ENCODE data around the gene ANK2.

ANK2 gene

DNA sequence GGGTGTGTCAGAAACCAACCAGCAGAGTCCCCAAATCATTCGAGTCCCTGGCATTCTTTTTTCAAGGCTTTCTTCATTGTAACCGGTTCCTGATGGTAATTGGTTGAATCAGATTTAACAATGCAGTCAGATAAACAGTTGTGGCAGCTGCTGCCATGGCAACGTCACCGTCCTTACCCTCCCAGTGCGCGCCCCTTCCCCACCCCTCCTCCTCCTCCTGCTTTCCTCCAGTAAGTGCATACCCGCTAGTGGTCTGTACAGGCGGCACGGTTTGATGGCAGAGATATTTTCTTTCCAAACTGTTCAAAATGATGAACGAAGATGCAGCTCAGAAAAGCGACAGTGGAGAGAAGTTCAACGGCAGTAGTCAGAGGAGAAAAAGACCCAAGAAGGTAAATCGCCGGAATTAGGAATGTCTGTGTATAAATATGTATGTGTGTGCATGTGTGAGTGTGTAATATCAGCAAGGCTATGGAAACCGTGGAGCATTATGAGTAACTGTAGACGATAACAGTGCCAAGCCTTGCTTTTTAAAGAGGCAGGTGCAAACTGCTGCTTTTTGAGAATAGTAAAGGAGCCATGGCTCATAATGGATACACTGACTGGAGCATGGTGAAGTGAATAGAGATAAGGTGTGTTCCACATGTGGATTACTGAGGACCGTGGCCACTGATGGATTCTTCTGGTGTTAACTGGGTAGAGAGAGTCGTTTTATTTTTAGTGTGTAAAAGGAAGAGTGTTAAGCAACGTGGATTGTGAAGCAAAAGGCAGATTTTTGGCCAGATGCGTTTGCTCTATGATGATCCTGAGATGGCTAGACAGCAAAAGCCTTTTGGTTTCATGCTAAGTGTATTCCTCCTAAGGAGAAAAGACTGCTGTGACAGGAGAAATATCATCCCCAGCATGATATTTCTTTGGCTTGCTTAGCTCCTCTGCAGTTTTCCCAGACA lies at the start of gene ANK2:
Gene ANK2 (plus strand): TSS at position 233 of the 950 bp plus-strand sequence. CDS start 76 bp downstream, at position 309.
- peak; percentile 71 for DNase-seq (ENCODE audit: low read depth, low spot score)

- no peak for DNase-seq (ENCODE audit: low read depth, low spot score)
These were observed 45.6 kb upstream of the ANK2 start for GRCh38 chr4:113003841-113004240.

DNA sequence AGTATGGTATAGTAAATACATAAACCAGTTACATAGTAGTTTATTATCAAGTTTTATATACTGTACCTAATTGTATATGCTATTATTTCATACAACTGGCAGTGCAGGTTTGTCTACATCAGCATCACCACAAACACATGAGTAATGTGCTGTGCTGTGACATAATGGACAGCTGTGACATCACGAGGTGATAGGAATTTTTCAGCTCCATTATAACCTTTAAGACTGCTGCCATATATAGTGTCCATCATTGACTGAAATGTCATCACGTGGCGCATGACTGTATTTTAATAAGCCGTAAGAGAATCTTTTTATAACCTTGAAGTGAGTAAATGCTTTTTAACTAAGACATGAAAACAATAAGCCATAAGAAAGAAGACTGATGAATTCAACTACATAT lies 44.8 kb upstream of the ANK2 start:
- DNase-seq (ENCODE audit: low read depth, low spot score), result no peak

DNA sequence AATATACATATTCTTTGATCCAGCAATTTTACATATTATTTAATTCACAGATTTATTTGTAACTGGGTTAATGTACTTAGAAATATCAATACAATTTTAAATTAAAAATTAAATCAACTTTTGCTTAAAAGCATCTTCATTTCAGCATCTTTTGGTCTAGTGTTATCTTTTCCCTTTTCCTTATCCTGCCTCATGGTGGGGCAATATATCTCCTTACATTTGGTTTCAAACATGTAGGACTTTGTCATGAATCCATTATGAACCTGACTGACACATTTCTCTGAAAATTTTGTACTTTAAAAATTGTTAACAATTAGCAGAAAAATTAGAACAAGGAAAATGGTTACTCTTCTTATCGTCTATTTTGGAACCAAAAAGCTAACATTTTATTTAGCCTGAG lies 42.8 kb upstream of the ANK2 start:
- no peak for DNase-seq (ENCODE audit: low read depth, low spot score)

DNA sequence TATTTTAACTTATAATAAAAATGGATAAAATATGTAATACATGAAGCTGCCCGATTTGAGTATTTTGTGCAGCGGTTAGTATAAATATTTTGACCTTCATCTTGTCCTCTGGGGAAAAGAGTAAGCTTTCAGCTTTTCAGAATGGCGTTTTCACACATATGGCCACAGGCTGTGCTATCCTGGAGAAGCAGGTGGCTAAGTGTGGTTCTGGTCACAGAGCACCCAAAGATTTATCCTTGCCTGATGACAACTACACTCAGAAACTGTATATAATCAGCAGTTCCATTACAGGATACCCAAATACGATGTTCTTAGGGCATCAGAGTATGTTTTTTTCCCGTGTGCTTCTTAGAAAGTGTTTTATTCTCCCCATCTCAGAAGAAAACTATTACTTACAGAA lies 42.3 kb upstream of the ANK2 start:
- no peak for DNase-seq (ENCODE audit: low read depth, low spot score)

GRCh38 chr4:113008135-113008534 lies 41.3 kb upstream of the ANK2 start:
- DNase-seq (ENCODE audit: low read depth, low spot score), result no peak

DNA sequence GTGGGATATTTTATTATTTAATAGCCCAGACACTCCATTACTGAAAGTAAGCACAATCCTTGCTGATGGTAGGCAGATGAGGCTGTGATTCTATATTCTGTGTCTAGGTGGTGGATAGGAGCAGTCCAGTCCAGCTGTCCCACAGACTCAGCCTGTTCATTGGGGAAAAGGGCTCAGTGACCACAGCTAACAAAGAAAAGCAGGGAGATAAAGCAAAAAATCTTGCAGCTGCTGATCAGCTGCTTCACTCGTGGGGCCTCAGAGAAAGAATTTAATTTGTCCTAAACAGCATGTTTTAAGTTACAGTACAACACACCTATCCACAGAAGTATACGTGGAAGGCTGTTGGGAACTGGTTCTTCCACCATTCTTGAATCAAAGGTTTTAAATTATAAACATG lies 40.7 kb upstream of the ANK2 start:
- DNase-seq (ENCODE audit: low read depth, low spot score), result no peak

DNA sequence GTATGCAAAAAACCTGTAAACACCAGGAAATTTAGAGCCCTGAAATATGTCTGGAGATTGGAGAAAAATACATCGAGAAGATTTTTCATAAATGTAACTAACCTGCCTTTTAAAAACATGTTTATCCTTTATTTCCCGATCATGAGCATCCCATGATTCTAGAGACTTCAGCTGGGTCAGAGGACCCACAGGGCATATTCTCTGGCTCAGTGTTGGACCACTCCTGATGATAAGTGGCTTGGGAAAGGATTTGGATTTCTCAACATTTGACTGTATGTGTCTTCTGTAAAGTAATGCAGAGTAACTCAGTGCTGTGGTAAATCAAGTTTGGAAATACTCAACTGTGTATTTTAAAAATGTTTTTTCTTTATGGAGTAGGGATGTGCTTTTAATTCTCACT lies 40.0 kb upstream of the ANK2 start:
- DNase-seq (ENCODE audit: low read depth, low spot score), result no peak

GRCh38 chr4:113012122-113012725 lies 37.2 kb upstream of the ANK2 start:
- DNase-seq (ENCODE audit: low read depth, low spot score), result no peak

- DNase-seq (ENCODE audit: low read depth, low spot score), result no peak
These were observed 36.7 kb upstream of the ANK2 start for GRCh38 chr4:113012786-113013185.

GRCh38 chr4:113013751-113014150 lies 35.7 kb upstream of the ANK2 start:
- no peak for DNase-seq (ENCODE audit: low read depth, low spot score)

GRCh38 chr4:113016377-113016776 lies 33.1 kb upstream of the ANK2 start:
- no peak for DNase-seq (ENCODE audit: low read depth, low spot score)

DNA sequence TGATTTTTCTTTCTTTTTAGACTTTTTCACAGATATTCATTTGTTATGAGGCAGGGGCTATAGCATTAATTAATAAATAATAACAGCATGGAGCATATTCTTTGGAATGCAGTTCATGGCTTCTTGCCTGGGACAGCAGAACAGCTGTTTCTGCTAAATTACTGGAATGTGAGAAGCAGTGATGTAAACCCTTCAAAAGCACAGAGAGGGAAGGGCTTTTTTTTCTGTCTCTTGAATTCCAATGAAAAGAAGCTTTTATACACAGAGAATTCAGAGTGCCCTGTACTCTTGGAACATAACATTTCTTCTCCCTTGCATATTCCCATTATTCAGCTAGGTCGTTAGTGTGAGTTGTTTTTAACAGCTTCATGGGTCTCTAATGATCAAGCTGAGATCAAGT lies 28.5 kb upstream of the ANK2 start:
- DNase-seq (ENCODE audit: low read depth, low spot score), result no peak

- no peak for DNase-seq (ENCODE audit: low read depth, low spot score)
These were observed 25.1 kb upstream of the ANK2 start for GRCh38 chr4:113024388-113024787.

DNA sequence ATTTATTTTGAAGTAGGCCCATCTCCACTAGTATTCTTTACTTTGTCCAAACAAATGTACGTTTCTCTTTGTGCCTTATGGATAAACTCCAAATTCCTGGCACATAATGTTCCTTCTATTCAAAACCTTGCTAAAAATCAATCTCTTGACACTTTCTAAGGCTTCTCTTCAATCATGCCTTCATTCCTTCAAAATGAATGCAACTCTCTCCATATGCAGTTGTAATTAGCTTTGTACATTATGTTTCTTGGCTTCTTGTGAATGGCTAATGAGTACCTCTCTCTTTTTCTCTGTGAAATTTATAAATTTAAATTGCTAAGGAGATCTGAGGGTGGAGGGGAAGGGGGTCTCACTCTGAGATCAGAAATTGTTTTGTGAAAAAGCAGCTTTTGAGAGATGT lies 24.0 kb upstream of the ANK2 start:
- no peak for DNase-seq (ENCODE audit: low read depth, low spot score)

DNA sequence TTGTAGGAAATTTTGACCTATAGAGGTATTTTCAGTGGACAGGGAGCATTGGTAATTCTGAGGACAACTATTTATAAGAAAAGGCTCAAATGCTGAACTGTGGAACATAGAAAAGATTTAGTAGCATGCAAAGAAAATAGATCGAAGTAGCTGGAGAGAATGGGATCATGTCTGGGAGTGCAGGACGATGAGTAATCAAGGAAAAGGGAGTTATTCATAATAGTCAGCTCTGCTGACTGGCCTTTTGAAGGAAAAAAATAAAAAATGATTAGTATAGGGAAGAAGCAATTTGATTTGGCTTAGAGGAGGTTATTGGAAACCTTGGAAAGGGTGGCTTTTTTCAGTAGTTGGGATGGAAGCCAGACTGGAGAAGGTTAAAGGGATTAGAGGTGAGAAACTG lies 22.9 kb upstream of the ANK2 start:
- no peak for DNase-seq (ENCODE audit: low read depth, low spot score)

- DNase-seq (ENCODE audit: low read depth, low spot score), result no peak
These were observed 21.4 kb upstream of the ANK2 start for GRCh38 chr4:113028074-113028473.

DNA sequence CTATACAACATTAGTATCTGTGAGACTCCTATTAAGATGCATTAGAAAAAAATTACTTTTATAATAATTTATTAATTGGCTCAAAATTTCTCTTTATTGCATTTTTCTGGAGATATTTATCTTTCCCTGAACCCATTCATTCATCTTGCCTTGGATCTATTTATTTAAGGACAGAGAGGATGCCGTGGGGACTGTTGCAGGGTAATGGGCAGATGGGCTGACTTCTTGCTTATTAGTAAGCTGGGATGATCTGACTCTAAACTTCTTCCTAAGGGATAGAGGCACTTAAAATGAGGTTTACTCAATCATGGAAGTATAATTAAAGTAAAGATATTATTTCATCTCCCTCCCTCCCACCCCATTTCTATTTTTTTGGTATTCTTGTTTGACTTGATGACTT lies 18.2 kb upstream of the ANK2 start:
- no peak for DNase-seq (ENCODE audit: low read depth, low spot score)

DNA sequence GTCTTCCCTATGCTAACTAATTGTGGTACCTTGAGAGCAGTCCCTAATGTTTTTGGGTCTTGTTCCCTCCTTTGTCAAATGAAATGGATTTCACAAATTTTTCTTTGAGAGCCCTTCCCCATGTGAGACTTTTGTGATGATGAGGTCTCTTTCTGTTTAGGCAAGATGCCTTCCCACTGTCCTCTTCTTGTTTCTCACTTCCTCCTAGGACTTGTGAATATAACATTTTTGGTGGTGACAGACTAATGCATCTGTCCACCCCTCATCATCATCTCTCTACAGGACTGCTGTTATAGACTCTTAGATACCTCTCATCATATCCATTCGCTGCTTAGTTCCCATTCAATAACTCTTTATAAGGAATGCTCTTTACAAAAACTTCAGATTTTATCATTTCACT lies 8.7 kb upstream of the ANK2 start:
- DNase-seq (ENCODE audit: low read depth, low spot score), result no peak

DNA sequence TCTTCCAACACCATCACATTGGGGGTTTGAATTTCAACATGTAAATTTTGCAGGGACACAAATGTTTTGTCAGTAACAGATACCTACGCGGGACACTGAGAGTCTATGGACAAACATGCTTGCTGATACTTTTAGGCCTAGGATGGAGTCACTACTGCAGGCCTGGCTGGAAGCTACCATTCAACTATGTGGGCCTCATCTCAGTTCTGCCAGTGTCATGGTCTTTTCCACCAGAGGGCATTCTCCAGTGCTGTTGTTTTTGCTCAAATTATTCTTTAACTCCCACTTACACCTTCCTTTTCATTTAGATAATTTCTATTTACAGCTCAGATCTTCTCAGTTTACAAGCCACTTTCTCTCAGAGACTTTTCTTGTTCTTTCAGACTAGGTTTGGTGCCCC lies 7.0 kb upstream of the ANK2 start:
- no peak for DNase-seq (ENCODE audit: low read depth, low spot score)

DNA sequence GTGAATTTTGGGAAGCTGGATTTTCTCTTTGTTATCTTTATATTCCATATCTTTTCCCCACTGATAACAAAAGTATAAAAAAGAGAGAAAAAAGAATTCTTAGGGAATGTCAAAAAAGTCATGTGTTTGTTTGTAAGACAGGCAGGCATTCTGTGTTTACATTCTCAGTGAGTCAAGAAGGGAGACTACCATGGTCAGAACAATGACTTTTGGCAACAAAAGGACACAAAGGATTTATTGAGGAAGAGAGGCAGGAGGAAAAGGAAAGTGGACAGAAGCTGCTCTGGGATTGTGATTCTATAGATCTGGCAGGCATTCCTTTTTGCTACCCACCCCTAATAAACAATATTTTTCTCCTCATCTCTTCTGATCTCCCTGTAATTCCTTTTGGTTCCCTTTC lies 5.9 kb upstream of the ANK2 start:
- DNase-seq (ENCODE audit: low read depth, low spot score), result no peak

DNA sequence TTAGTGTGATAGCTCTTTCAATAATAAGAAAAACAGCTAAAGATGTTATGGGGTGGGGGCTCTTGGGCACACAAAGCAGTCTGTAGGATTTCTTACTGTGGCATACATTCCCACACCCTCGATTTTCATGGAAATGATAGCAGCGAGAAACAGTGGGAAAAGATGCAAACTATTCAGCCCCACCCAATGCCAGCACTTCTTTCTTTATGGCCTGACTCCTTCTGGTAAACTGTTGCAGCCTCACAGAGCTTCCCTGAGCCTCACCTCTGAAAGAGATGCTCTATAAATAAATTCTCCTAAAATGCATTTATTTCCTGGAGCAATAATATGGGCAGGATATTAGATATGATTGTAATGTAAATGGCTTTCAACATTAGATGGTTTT lies 910 bp downstream of the ANK2 start:
- DNase-seq (ENCODE audit: low read depth, low spot score), result no peak

- DNase-seq (ENCODE audit: low read depth, low spot score), result no peak
These were observed 1.4 kb downstream of the ANK2 start for GRCh38 chr4:113050837-113051236.
